Measurements from ENCODE around the gene NAPB.

Gene NAPB

DNA sequence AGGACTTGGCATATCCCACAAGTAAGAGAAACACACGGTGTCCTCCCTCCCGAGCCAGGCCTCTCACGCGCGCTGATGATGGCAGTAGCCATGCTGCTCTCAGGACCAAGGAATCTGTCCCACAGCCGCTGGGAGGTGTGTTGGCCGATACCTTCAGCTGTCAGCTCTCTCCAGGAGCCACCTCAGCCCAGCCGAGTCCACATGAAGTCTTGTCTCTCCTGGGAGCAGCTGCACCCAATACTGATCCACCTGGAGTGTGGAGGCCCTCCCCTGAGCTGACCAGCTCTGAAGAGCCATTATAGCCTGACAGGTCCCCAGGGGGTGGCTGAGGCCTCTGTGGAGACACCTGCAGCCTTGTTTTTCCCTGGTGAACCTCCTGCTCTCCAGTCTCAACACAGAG lies 94.5 kb downstream of the NAPB start:
- TF ChIP-seq, protein P1, sequence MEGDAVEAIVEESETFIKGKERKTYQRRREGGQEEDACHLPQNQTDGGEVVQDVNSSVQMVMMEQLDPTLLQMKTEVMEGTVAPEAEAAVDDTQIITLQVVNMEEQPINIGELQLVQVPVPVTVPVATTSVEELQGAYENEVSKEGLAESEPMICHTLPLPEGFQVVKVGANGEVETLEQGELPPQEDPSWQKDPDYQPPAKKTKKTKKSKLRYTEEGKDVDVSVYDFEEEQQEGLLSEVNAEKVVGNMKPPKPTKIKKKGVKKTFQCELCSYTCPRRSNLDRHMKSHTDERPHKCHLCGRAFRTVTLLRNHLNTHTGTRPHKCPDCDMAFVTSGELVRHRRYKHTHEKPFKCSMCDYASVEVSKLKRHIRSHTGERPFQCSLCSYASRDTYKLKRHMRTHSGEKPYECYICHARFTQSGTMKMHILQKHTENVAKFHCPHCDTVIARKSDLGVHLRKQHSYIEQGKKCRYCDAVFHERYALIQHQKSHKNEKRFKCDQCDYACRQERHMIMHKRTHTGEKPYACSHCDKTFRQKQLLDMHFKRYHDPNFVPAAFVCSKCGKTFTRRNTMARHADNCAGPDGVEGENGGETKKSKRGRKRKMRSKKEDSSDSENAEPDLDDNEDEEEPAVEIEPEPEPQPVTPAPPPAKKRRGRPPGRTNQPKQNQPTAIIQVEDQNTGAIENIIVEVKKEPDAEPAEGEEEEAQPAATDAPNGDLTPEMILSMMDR (IDR thresholded peaks at IDR 0.05; ENCODE audit: insufficient read depth, missing control alignments): no peak
- no peak for DNase-seq (ENCODE audit: insufficient read length, low spot score)
- no peak for FAIRE-seq

DNA sequence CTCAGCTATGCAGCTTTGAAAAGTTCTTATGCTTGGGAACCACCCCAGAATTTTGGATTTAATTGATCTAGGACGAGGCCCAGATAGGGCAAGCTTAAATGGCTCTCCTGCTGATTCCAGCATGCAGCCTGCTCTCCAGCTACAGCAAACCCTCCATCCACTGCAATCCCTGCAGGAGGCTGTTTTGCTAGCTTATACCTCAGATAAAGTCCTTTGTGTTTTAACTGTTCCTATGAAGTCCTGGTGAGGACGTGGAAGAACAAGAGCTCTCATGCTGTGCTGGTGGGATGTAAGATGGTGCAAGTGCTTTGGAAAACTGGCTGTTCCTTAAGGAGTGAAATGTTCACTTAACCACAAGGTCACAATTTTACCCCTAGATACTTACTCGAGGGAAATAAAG lies 96.2 kb downstream of the NAPB start:
- no peak for FAIRE-seq

More for the DNA sequence above, 96.2 kb downstream of the NAPB start:
- TF ChIP-seq, protein P1 (IDR thresholded peaks at IDR 0.05; ENCODE audit: insufficient read depth, missing control alignments): no peak
- no peak for DNase-seq (ENCODE audit: insufficient read length, low spot score)

Measured in D721Med (cell line).